ENCODE results near the gene DGKB.
"Not testable (repeated sequence)": the region's sequence is repeated elsewhere in the genome, so short reads cannot be mapped to it uniquely, and the experiment has no call there.

The DGKB gene

DNA sequence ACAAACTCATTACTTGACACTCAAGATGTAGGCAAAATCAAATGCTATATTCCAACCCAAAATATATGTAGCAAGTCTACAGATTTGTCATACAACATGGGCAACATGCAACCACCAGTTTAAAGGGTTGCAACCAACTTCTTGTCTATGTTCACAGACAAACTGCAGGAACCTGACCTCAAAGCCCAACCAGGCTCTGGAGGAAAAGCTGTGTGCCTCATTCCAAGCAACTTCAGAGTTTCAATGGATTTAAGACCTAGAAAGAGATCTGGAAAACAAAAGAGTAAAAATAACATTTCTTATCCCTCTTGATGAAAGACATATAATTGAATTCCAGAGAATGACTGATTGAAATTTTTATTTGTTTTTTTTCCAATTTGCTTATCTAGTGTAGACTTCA is 612.6 kb downstream of the DGKB start:
- DNase-seq (ENCODE audit: low spot score), result no peak

DNA sequence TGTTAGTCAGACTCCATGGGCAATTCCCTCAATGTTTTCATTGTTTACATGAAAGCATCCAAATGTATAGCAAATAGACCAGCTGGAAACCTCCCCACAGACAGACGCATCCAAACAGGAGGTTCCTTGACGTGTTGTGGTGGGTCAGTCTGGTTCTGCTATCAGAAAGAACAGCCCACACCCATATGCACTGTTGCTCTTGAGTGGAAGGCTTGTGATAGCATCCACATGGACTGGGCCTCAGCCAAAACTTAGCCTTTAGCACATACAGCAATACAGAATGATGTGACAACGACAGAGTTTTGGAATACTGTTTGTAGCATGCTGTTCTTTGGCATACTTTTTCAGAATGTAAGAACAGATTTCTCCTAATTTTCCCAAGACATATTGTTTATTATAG is 613.9 kb downstream of the DGKB start:
- DNase-seq (ENCODE audit: low spot score), result no peak

GRCh38 chr7:14287398-14287797 is 615.2 kb downstream of the DGKB start:
- no peak for DNase-seq (ENCODE audit: low spot score)

- DNase-seq (ENCODE audit: low spot score), result no peak
Measured at GRCh38 chr7:14286036-14286435, 616.5 kb downstream of the DGKB start.

- DNase-seq (ENCODE audit: low spot score), result not testable (repeated sequence)
Measured at GRCh38 chr7:14279065-14279871, 623.3 kb downstream of the DGKB start.

DNA sequence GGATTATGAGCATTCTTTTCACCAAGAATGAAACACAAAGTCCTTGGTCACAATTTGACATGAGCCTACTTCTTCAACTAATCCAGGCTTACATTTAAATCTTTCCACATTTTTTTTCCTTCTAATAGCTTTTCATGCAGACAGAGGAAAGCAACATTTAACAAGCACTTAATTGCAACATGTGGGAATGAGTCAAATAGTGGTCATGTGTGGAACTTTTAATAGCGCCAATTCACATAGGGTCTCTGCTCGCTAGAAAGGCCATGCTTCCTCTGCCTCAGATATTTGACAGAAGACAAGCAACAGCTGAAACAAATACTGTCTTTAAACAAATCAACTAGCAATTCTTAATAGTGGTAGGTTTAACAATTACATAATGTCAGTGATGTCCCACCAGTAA is 627.2 kb downstream of the DGKB start:
- DNase-seq (ENCODE audit: low spot score), result no peak

DNA sequence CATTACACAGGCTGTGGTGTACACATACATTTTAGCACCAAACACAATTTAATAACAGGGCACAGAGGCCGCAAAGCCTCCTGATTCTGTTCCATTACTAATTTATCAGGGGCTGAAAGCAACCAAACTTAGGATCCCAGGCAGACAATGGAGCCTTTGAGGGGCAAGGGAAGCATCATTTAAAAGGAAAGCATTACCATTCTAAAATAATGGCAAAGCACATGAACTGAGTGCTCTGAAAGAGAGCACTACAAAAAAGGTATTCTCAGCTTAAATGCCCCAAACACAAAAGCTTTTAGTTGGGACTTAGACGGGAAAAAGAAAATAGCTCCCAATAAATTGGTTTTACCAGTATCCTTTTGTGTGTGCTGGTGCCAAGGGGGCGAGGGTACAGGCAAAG is 631.1 kb downstream of the DGKB start:
- no peak for DNase-seq (ENCODE audit: low spot score)

GRCh38 chr7:14270099-14270498 is 632.5 kb downstream of the DGKB start:
- DNase-seq (ENCODE audit: low spot score), result no peak

DNA sequence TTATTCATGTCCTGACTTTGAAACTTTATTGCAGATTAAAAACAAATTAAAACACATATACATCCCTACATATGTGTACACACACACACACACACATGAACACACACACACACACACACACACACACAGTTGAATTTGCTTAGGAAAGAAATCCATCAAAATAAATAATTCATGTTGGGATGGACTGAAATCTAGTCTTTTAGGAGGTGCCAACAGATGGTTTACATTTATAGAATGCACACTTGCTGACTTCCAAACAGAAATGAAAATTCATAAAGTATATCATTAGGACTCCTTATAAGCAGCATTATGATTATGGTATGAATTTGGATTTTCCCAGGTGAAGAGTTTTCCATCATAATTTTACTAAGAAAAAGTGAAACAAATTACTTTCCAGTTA is 642.5 kb downstream of the DGKB start:
- no peak for DNase-seq (ENCODE audit: low spot score)

- DNase-seq (ENCODE audit: low spot score), result no peak
Measured at GRCh38 chr7:14258861-14259260, 643.7 kb downstream of the DGKB start.

- no peak for DNase-seq (ENCODE audit: low spot score)
Measured at GRCh38 chr7:14258441-14258840, 644.1 kb downstream of the DGKB start.

DNA sequence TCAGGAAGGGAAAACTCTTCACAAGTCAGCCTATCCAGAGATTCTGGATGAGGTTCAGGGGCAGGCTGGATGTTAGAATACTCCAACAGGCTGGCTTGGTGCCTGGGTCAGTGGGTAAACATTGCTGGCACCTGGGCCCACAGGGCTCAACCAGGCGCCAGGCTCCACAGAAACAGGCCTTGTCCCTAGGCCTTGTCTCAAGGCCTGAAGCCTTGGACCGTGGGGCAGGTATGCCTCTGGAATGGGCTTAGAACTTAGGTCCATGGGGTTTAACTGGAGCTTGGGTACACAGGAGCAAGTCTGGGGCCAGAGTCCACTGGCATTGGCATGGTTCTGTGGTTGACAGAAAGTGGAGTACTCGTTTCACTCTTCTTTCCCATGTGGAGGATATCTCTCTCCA is 650.1 kb downstream of the DGKB start:
- DNase-seq (ENCODE audit: low spot score), result no peak

- no peak for DNase-seq (ENCODE audit: low spot score)
Measured at GRCh38 chr7:14242175-14242574, 660.4 kb downstream of the DGKB start.

GRCh38 chr7:14236834-14237233 is 665.7 kb downstream of the DGKB start:
- no peak for DNase-seq (ENCODE audit: low spot score)

DNA sequence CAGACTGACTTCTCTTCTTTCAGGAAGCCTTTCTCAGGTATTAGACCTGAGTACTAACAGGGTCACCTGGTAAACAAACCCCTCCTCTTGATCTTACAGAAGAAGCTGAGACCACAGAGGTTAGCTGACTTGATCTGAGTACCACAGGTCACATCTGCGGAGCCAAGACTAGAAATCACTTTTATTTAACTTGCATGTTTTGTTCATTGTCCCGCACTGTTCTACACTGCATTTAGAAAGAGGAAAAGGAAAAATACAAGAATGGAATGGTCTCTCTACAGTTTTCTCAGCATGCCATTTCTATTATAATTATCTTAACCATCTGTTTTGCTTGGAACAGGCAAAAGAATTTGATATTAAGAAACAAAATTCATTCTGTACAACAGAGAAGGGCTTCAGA is 667.5 kb downstream of the DGKB start:
- DNase-seq (ENCODE audit: low spot score), result no peak

DNA sequence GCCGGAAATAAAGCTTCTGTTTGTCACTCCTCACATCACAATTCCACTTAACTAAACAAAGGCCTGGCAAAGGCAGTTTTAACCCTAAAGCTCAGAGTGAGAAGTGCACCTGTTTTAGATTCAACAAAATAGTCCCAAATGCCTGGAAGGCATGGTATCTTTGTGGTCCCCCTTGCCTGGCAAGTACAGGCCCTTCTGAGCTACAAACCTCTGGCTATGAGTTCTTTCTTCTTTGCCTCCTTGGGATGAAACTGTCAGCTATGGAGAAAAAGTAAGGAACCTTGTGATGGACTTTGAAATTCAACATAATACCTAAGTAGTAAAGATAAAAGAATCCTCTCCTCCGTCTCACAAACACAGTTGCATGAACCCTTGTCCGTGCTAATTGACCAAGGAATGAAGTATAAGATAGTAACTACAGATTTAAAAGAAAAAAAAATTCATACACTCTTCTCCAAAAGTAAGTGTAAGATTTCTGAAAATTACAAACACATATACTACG is 668.6 kb downstream of the DGKB start:
- DNase-seq (ENCODE audit: low spot score), result no peak

GRCh38 chr7:14233076-14233867 is 669.3 kb downstream of the DGKB start:
- DNase-seq (ENCODE audit: low spot score), result no peak

GRCh38 chr7:14229047-14229446 is 673.5 kb downstream of the DGKB start:
- no peak for DNase-seq (ENCODE audit: low spot score)

DNA sequence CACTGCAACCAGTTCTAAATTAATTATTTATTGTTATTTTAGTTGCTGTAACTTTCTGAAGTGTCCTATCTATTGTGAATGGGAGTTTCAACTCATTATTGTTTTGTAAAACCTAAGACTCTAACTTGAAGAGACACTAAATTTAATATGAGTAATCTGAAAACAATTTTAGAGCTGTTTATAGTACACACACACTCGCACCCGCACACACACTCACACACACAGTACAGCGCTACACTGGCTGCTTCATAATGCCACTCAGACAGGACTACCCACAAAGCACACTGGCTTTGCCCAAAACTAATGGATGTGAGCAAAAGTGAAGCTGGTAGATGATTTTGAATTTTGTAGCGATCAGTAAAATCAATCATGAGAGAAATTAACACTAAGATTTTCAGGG is 674.2 kb downstream of the DGKB start:
- no peak for DNase-seq (ENCODE audit: low spot score)

DNA sequence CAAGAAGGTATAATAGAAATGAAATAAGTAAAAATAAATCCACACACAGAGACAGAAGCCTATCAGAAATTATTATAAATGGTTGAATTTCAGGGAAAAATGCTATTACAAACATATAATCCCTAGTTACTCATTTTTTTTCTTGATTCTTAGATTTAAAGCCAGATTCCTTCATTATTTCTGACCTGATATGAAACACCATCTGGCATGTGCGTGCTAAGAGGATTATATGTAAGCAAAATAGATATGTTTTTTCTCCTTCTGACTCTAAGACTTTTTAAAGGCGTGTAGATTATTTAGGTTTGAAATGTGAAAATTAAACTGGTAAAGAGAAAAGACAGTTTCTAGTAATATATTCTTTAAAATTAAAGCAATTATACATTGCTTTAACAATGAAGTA is 676.4 kb downstream of the DGKB start:
- DNase-seq (ENCODE audit: low spot score), result no peak

GRCh38 chr7:14219125-14219524 is 683.4 kb downstream of the DGKB start:
- DNase-seq (ENCODE audit: low spot score), result no peak

DNA sequence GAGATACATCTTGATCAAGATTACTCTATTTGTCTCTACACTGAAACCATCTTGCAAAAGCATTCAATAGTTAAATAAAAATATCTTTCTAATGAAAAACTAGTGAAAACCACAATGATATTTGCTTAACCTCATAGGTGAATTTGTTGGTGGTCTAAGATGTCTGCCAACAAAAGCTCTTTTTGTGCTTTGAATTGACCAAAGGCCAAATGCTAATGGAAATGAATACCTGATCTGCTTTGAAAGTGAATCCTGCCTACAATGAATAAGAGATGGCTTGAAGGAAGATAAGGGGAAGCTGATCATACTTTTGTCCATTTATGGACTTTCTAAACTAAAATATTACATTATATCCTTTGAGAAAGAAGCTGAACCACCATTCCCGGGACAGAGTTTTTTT is 684.2 kb downstream of the DGKB start:
- no peak for DNase-seq (ENCODE audit: low spot score)

DNA sequence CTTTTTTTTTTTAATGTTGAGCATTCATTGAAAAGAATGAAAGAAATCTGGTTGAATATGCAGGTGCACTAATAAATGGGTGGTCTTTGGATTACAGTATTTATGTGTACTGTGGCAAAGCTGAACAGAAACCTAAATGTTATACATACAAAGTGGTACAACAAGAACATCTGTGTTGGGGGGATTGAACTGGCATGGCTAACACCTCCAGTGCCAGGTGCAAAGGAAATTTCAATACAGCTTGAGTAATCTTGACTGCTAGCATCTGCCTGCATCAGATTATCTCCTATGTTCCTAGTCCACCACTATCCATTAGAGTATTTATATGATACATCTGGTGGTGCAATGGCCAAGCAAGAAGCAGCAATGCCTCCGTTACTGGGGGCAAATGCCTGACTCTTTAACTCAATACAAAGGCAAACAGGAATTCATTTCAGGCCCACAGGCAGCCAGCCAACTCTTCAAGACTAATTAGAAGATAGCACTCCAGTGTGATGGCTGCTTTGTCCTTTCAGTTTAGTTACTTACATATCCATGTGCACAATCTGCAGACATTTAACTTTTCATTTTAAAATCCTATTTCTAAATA is 692.6 kb downstream of the DGKB start:
- DNase-seq (ENCODE audit: low spot score), result no peak
